ENCODE data around the gene CEBPZOS. TPM values are rescaled to one million over a fixed set of nuclear protein-coding genes. Genes with fewer than 3 reads are reported as not detected.

The CEBPZOS gene
- total and polyA plus RNA-seq, 2 of the 8 experiments (the other 6 are each of a cell fraction or from before 2014, with no cell fraction given): 27.3 to 43.5 TPM

- TF ChIP-seq CHD7 (IDR thresholded peaks at IDR 0.05; ENCODE audit: insufficient replicate concordance, low read length): no peak
- no peak for TF ChIP-seq RNF2 (IDR thresholded peaks at IDR 0.05; ENCODE audit: borderline replicate concordance, low read depth, low read length, missing control alignments, poor library complexity, severe bottlenecking)
- TF ChIP-seq HDAC6 (IDR thresholded peaks at IDR 0.05; ENCODE audit: low read depth, low read length): no peak
- no peak for TF ChIP-seq TEAD4 (IDR thresholded peaks at IDR 0.05; ENCODE audit: low read depth, low read length)
- no peak for TF ChIP-seq JUND (IDR thresholded peaks at IDR 0.05; ENCODE audit: low read length)
- no peak for TF ChIP-seq ZNF274 (IDR thresholded peaks at IDR 0.05; ENCODE audit: borderline replicate concordance, extremely low read depth, low read length)
- TF ChIP-seq CEBPB (IDR thresholded peaks at IDR 0.05; ENCODE audit: low read depth, low read length): no peak
- TF ChIP-seq EP300 (IDR thresholded peaks at IDR 0.05; ENCODE audit: borderline replicate concordance in 1 of 2, low read depth in 2 of 2, low read length in 2 of 2): no peak
- TF ChIP-seq MAFK (IDR thresholded peaks at IDR 0.05; ENCODE audit: low read depth, low read length): no peak
- no peak for TF ChIP-seq ASH2L (IDR thresholded peaks at IDR 0.05; ENCODE audit: low read length)
- no peak for TF ChIP-seq POLR2AphosphoS5 (IDR thresholded peaks at IDR 0.05; ENCODE audit: low read depth, low read length)
- no peak for TF ChIP-seq POLR2A (IDR thresholded peaks at IDR 0.05; ENCODE audit: control extremely low read depth in 1 of 2, low read depth in 2 of 2, low read length in 2 of 2)
- TF ChIP-seq KDM4A (IDR thresholded peaks at IDR 0.05; ENCODE audit: low read depth, low read length, severe bottlenecking): no peak
These were observed 24.7 kb upstream of the CEBPZOS start (continued) for GRCh38 chr2:37171624-37171950.

Data from H1 (cell line).